SK-N-SH treated with all-trans-retinoic acid at 6 μM for 48 hours (cell line): Measurements from ENCODE around the gene UBA52.

Experiments
- ATAC-seq: fragments of 200-7000 bp; cut with Tn5 transposase; 3 replicates; pipeline ENCODE4 v1.9.1; 2020; ENCODE audit warnings: mild to moderate bottlenecking, moderate library complexity
- BACH2 ChIP-seq: fragments of 250-450 bp; sonication (Bioruptor Pico); IDR thresholded peaks from 2 replicates; pipeline ENCODE4 v1.9.0; 2021; ENCODE audit warnings: mild to moderate bottlenecking, borderline replicate concordance
- CSDC2 ChIP-seq: fragments of 250-450 bp; sonication (Bioruptor Pico); IDR thresholded peaks from 2 replicates; pipeline ENCODE4 v1.5.0; 2020; ENCODE audit warnings: mild to moderate bottlenecking, moderate library complexity
- GLIS3 ChIP-seq: fragments of 250-450 bp; sonication (Bioruptor Pico); IDR thresholded peaks from 2 replicates; pipeline ENCODE4 v1.5.0; 2020; ENCODE audit warnings: mild to moderate bottlenecking, moderate library complexity
- ISL1 ChIP-seq: fragments of 250-450 bp; sonication (Bioruptor Pico); IDR thresholded peaks from 2 replicates; pipeline ENCODE4 v2.1.2; 2022; ENCODE audit warnings: mild to moderate bottlenecking, moderate library complexity
- OSR1 ChIP-seq: fragments of 250-450 bp; sonication (Bioruptor Pico); IDR thresholded peaks from 2 replicates; pipeline ENCODE4 v1.8.0; 2022; ENCODE audit warnings: moderate library complexity, mild to moderate bottlenecking, inconsistent platforms
- PPARA ChIP-seq: fragments of 250-450 bp; sonication (Bioruptor Pico); IDR thresholded peaks from 2 replicates; pipeline ENCODE4 v1.5.0; 2020; ENCODE audit warnings: mild to moderate bottlenecking, borderline replicate concordance
- RARB ChIP-seq: fragments of 250-450 bp; sonication (Bioruptor Pico); IDR thresholded peaks from 2 replicates; pipeline ENCODE4 v1.8.0; 2021; ENCODE audit warnings: mild to moderate bottlenecking, moderate library complexity
- SNAI2 ChIP-seq: fragments of 250-450 bp; sonication (Bioruptor Pico); IDR thresholded peaks from 2 replicates; pipeline ENCODE4 v1.5.0; 2020; ENCODE audit warnings: mild to moderate bottlenecking, moderate library complexity
- TCF4 ChIP-seq: fragments of 250-450 bp; sonication (Bioruptor Pico); IDR thresholded peaks from 2 replicates; pipeline ENCODE4 v1.8.0; 2021; ENCODE audit warnings: mild to moderate bottlenecking, moderate library complexity, borderline replicate concordance
- TOX ChIP-seq: fragments of 250-450 bp; sonication (Bioruptor Pico); IDR thresholded peaks from 2 replicates; pipeline ENCODE4 v1.8.0; 2021; ENCODE audit warnings: mild to moderate bottlenecking, moderate library complexity, borderline replicate concordance
- ZC3H10 ChIP-seq: fragments of 250-450 bp; sonication (Bioruptor Pico); IDR thresholded peaks from 2 replicates; pipeline ENCODE4 v1.5.1; 2021; ENCODE audit warnings: mild to moderate bottlenecking, moderate library complexity
- ZFP3 ChIP-seq: fragments of 250-450 bp; sonication (Bioruptor Pico); IDR thresholded peaks from 2 replicates; pipeline ENCODE4 v1.5.0; 2020; ENCODE audit warnings: mild to moderate bottlenecking, moderate library complexity
- ZFP30 ChIP-seq: fragments of 450-650 bp; formaldehyde crosslinking; IDR thresholded peaks from 2 replicates; pipeline ENCODE4 v1.5.0; 2022; ENCODE audit warnings: mild to moderate bottlenecking, moderate library complexity
- ZNF565 ChIP-seq: fragments of 450-650 bp; formaldehyde crosslinking; conservative IDR thresholded peaks from 2 replicates; pipeline ENCODE4 v1.5.0; 2020; ENCODE audit warnings: low read depth, mild to moderate bottlenecking, moderate library complexity
- ZNF70 ChIP-seq: fragments of 450-650 bp; formaldehyde crosslinking; IDR thresholded peaks from 2 replicates; pipeline ENCODE4 v1.5.0; 2020; ENCODE audit warnings: mild to moderate bottlenecking, moderate library complexity
- ZNF8 ChIP-seq: fragments of 450-650 bp; formaldehyde crosslinking; IDR thresholded peaks from 2 replicates; pipeline ENCODE4 v1.5.0; 2020; ENCODE audit warnings: mild to moderate bottlenecking, moderate library complexity
- TF ChIP-seq, protein P1 (sequence below): fragments of 250-450 bp; sonication (Bioruptor Pico); IDR thresholded peaks from 2 replicates; pipeline ENCODE4 v1.5.1; 2020; ENCODE audit warnings: low read depth, mild to moderate bottlenecking, moderate library complexity
- TF ChIP-seq, protein P2 (sequence below): fragments of 250-450 bp; sonication (Bioruptor Pico); IDR thresholded peaks from 2 replicates; pipeline ENCODE4 v1.8.0; 2021; ENCODE audit warnings: low read depth, mild to moderate bottlenecking, moderate library complexity, borderline replicate concordance
- TF ChIP-seq, protein P3 (sequence below): fragments of 250-450 bp; sonication (Bioruptor Pico); IDR thresholded peaks from 2 replicates; pipeline ENCODE4 v1.5.1; 2021; ENCODE audit warnings: mild to moderate bottlenecking, moderate library complexity
- TF ChIP-seq, protein P4 (sequence below): fragments of 250-450 bp; sonication (Bioruptor Pico); IDR thresholded peaks from 2 replicates; pipeline ENCODE4 v1.8.0; 2020; ENCODE audit warnings: mild to moderate bottlenecking, moderate library complexity, borderline replicate concordance

UBA52 gene

DNA sequence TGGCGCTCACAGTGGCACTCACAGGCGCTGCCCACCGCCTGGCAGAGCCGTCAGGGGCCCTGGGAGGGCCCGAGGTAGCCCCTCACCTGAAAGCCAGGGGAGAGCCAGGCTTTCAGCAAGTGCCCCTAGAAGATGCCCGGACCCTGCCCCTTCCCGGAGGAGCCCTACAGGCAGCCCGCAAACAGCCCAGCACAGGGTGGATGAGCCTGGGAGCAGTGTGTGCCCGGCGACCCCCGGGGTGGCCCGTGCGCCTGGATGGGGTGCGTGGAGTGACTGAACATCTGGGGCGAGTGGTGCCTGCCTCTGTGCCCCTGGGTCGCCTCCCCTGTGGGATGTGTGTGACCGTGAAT, 33.5 kb downstream of the UBA52 start:
- ATAC-seq: no peak
- TF ChIP-seq, protein P1, sequence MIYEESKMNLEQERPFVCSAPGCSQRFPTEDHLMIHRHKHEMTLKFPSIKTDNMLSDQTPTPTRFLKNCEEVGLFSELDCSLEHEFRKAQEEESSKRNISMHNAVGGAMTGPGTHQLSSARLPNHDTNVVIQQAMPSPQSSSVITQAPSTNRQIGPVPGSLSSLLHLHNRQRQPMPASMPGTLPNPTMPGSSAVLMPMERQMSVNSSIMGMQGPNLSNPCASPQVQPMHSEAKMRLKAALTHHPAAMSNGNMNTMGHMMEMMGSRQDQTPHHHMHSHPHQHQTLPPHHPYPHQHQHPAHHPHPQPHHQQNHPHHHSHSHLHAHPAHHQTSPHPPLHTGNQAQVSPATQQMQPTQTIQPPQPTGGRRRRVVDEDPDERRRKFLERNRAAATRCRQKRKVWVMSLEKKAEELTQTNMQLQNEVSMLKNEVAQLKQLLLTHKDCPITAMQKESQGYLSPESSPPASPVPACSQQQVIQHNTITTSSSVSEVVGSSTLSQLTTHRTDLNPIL (CRISPR knock-in tag): no peak
- no peak for TF ChIP-seq BACH2
- no peak for TF ChIP-seq PPARA (CRISPR knock-in tag)
- TF ChIP-seq ZFP30 (CRISPR knock-in tag): no peak
- no peak for TF ChIP-seq GLIS3 (CRISPR knock-in tag)
- TF ChIP-seq TCF4: no peak
- no peak for TF ChIP-seq OSR1 (CRISPR knock-in tag)
- TF ChIP-seq CSDC2 (CRISPR knock-in tag): no peak
- no peak for TF ChIP-seq SNAI2 (CRISPR knock-in tag)
- TF ChIP-seq RARB (CRISPR knock-in tag): no peak
- TF ChIP-seq ZNF8: no peak
- TF ChIP-seq, protein P2, sequence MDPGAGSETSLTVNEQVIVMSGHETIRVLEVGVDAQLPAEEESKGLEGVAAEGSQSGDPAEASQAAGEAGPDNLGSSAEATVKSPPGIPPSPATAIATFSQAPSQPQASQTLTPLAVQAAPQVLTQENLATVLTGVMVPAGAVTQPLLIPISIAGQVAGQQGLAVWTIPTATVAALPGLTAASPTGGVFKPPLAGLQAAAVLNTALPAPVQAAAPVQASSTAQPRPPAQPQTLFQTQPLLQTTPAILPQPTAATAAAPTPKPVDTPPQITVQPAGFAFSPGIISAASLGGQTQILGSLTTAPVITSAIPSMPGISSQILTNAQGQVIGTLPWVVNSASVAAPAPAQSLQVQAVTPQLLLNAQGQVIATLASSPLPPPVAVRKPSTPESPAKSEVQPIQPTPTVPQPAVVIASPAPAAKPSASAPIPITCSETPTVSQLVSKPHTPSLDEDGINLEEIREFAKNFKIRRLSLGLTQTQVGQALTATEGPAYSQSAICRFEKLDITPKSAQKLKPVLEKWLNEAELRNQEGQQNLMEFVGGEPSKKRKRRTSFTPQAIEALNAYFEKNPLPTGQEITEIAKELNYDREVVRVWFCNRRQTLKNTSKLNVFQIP (CRISPR knock-in tag): no peak
- no peak for TF ChIP-seq ZNF70
- no peak for TF ChIP-seq ZC3H10 (CRISPR knock-in tag)
- no peak for TF ChIP-seq TOX
- TF ChIP-seq ZNF565 (CRISPR knock-in tag): no peak
- TF ChIP-seq, protein P3, sequence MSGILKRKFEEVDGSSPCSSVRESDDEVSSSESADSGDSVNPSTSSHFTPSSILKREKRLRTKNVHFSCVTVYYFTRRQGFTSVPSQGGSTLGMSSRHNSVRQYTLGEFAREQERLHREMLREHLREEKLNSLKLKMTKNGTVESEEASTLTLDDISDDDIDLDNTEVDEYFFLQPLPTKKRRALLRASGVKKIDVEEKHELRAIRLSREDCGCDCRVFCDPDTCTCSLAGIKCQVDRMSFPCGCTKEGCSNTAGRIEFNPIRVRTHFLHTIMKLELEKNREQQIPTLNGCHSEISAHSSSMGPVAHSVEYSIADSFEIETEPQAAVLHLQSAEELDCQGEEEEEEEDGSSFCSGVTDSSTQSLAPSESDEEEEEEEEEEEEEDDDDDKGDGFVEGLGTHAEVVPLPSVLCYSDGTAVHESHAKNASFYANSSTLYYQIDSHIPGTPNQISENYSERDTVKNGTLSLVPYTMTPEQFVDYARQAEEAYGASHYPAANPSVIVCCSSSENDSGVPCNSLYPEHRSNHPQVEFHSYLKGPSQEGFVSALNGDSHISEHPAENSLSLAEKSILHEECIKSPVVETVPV: no peak

DNA sequence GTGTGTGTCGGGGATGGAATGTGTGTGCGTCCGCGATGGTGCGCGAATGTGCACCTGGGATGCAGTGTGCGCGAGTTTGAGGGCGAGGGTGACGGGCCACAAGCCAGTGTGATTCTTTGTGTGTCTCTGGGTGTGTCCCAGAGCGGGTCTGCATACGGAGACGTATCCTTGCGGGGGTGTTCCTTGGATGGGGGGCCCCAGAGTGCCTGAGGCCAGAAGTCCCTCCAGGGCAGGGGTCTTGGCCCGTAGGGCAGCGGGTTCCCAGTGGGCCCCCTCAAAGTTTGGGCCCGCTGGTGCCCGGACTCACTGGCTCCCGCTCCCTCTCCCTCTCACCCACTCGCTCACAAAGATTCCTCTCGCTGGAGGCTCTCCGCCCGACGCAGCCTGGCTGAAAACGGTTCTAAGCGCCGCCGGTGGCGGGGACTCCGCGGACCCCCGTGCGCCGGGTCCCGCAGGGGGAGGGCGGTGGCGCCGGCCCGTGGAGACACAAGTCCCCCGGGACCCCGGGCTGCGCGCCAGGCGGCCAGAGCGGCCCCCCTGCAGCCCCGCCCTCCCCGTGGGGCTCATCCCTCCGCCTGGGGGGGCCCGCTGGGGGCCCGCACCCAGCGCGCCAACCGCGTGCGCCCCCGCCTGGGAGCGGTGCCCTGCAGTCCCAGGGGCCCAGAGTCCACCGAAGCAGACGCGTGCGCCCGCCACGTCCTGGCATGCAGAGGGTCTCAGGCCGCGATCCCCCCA, 34.1 kb downstream of the UBA52 start:
- ATAC-seq: no peak
- TF ChIP-seq ZNF8: no peak
- no peak for TF ChIP-seq PPARA (CRISPR knock-in tag)
- TF ChIP-seq ZFP30 (CRISPR knock-in tag): no peak
- TF ChIP-seq ZFP3 (CRISPR knock-in tag): no peak
- TF ChIP-seq, protein P4, sequence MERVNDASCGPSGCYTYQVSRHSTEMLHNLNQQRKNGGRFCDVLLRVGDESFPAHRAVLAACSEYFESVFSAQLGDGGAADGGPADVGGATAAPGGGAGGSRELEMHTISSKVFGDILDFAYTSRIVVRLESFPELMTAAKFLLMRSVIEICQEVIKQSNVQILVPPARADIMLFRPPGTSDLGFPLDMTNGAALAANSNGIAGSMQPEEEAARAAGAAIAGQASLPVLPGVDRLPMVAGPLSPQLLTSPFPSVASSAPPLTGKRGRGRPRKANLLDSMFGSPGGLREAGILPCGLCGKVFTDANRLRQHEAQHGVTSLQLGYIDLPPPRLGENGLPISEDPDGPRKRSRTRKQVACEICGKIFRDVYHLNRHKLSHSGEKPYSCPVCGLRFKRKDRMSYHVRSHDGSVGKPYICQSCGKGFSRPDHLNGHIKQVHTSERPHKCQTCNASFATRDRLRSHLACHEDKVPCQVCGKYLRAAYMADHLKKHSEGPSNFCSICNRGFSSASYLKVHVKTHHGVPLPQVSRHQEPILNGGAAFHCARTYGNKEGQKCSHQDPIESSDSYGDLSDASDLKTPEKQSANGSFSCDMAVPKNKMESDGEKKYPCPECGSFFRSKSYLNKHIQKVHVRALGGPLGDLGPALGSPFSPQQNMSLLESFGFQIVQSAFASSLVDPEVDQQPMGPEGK: no peak
- TF ChIP-seq GLIS3 (CRISPR knock-in tag): no peak
- no peak for TF ChIP-seq SNAI2 (CRISPR knock-in tag)
- TF ChIP-seq TOX: no peak
- TF ChIP-seq CSDC2 (CRISPR knock-in tag): no peak
- no peak for TF ChIP-seq BACH2
- no peak for TF ChIP-seq OSR1 (CRISPR knock-in tag)
- TF ChIP-seq TCF4: no peak
- TF ChIP-seq, protein P3: no peak
- no peak for TF ChIP-seq ZNF70
- no peak for TF ChIP-seq ISL1 (CRISPR knock-in tag)

DNA sequence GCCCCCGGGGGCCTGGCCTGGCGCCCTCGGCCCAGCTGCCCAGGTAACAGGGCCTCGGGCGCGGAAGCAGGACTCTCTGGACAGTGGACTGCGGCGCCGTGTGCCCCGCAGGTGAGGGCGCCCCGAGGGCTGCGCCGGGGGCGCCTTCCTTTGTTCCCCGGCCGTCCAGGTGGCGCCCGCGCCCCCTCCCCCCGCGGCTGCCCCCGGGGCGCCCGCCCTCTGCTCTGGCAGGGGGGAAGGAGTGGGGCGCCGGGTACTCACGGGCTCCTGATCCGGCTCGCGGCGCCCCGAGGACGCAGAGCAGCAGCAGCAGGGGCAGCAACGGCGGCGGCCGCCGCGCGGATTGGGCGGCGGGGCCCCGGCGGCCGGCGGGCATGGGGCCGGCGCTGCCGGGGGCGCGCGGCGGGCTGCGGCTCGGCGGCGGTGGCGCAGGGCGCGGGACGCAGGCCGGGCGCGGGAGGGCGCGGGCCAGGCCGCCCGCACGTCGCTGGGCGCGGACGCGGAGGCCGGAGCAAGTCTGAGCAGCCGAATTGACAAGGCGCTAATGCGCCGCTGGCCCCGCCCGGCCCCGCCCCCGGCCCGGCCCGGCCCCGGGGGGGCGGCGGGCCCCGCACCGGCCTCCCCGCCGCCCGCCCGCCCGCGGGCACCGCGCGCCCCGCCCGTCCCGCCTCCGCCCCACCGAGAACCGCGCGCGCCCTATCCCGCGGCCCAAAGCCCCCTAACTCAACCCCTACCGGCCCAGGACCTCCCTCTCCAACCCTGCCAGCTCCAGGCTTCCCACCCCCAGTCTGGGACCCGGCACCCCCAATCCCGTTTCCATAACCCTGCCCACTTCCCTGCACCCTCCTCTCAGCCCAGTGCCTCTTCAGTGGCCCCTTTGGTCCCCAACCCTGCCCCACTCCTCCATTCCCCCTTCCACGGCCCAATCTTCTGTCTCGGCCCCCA, 34.9 kb downstream of the UBA52 start, which contains the start of gene CRLF1:
Gene CRLF1, minus strand, starts transcription at position 519 of the 945 bp plus-strand sequence. Its CDS starts 143 bp downstream, at position 376.
- ATAC-seq: no peak
- no peak for TF ChIP-seq ZFP30 (CRISPR knock-in tag)
- TF ChIP-seq, protein P3: no peak
- TF ChIP-seq TOX: no peak
- TF ChIP-seq ZNF565 (CRISPR knock-in tag): no peak
- no peak for TF ChIP-seq ISL1 (CRISPR knock-in tag)
- TF ChIP-seq, protein P4: no peak
- TF ChIP-seq RARB (CRISPR knock-in tag): no peak
- TF ChIP-seq ZC3H10 (CRISPR knock-in tag): no peak
- TF ChIP-seq ZNF8: no peak
- TF ChIP-seq, all 23 proteins: peak for 0
